Ishikawa (cell line): Measurements from ENCODE around the gene FSTL3.

ENCODE experiments used
- EGR1 ChIP-seq: IDR thresholded peaks from 2 replicates; pipeline ENCODE4 v1.6.1; 2012
- RAD21 ChIP-seq: IDR thresholded peaks from 2 replicates; pipeline ENCODE4 v1.6.1; 2012; ENCODE audit warnings: low read depth
- TAF1 ChIP-seq: IDR thresholded peaks from 2 replicates; pipeline ENCODE4 v1.6.1; 2012; ENCODE audit warnings: low read depth, mild to moderate bottlenecking
- TCF12 ChIP-seq: IDR thresholded peaks from 2 replicates; pipeline ENCODE4 v1.6.1; 2012; ENCODE audit warnings: low read depth
- TF ChIP-seq, protein P1 (sequence below): IDR thresholded peaks from 2 replicates; pipeline ENCODE4 v1.6.1; 2012
- TF ChIP-seq, protein P2 (sequence below): IDR thresholded peaks from 2 replicates; pipeline ENCODE4 v1.6.1; 2012; ENCODE audit warnings: low read depth, mild to moderate bottlenecking

DNA sequence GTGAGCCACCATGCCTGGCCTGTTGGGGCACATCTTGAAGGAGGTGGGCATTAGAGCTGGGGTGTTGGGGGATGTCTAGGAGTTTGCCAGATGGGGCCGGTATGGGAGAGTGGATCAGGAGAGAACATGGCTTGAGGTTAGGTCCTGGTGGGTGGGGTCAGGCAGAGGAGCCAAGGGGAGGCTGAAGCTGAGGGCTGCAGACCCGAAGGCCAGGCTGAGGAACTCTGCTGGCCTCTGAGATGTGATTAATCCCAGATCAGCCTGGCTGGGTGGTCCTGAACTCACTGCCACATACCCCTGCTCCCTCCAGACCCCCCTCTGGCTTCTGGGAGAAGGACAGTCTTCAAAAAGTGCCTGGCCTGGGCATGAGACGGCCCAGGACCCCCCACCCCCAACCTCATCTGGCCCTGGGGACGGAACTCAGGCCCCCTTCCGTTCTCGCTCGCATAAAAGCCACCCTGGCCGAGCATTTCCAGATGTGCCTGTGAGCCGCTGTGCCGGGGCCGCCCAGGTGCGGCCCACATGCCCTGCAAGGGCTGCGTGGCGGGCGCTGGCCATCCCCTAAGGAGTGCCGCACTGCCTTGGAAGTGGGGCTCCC lies 2.7 kb downstream of the FSTL3 start:
- TF ChIP-seq, protein P1, sequence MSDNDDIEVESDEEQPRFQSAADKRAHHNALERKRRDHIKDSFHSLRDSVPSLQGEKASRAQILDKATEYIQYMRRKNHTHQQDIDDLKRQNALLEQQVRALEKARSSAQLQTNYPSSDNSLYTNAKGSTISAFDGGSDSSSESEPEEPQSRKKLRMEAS: no peak
- TF ChIP-seq, protein P2, sequence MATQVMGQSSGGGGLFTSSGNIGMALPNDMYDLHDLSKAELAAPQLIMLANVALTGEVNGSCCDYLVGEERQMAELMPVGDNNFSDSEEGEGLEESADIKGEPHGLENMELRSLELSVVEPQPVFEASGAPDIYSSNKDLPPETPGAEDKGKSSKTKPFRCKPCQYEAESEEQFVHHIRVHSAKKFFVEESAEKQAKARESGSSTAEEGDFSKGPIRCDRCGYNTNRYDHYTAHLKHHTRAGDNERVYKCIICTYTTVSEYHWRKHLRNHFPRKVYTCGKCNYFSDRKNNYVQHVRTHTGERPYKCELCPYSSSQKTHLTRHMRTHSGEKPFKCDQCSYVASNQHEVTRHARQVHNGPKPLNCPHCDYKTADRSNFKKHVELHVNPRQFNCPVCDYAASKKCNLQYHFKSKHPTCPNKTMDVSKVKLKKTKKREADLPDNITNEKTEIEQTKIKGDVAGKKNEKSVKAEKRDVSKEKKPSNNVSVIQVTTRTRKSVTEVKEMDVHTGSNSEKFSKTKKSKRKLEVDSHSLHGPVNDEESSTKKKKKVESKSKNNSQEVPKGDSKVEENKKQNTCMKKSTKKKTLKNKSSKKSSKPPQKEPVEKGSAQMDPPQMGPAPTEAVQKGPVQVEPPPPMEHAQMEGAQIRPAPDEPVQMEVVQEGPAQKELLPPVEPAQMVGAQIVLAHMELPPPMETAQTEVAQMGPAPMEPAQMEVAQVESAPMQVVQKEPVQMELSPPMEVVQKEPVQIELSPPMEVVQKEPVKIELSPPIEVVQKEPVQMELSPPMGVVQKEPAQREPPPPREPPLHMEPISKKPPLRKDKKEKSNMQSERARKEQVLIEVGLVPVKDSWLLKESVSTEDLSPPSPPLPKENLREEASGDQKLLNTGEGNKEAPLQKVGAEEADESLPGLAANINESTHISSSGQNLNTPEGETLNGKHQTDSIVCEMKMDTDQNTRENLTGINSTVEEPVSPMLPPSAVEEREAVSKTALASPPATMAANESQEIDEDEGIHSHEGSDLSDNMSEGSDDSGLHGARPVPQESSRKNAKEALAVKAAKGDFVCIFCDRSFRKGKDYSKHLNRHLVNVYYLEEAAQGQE: no peak
- TF ChIP-seq RAD21 (no peak), TAF1 (no peak), TCF12 (no peak), EGR1 (no peak)
